SK-N-SH (cell line): Measurements from ENCODE around the gene NAXD. TPM values are rescaled to one million over a fixed set of nuclear protein-coding genes. Genes with fewer than 3 reads are reported as not detected.

ENCODE experiments used
- CTCF ChIA-PET: fragments of 300-600, 350-600 bp; formaldehyde crosslinking; extraction: SDS; loops from one replicate; lab custom pipeline; 2021; lab: Yijun Ruan, JAX
- POLR2A ChIA-PET: fragments of 350-600 bp; sonication (Branson Sonifier 250); formaldehyde crosslinking; extraction: SDS; loops from one replicate; lab custom pipeline; 2020; ENCODE audit warnings: antibody characterized with exemption, inconsistent platforms; lab: Yijun Ruan, JAX
- DNase-seq: peaks from one replicate; pipeline ENCODE4 v3.0.0; 2012
- H2AFZ ChIP-seq: fragments of 200-600 bp; sonication (generic); 2 replicates; pipeline ENCODE4 v1.8.1; 2016; ENCODE audit warnings: antibody characterized with exemption, mild to moderate bottlenecking, low read depth
- H3F3A ChIP-seq: fragments of 200-600 bp; sonication (generic); replicated peaks from 2 replicates; pipeline ENCODE3; 2016; ENCODE audit warnings: antibody characterized with exemption, mild to moderate bottlenecking; ENCODE audit not compliant: insufficient read depth
- H3K27ac ChIP-seq, 2 experiments: fragments of 200-500 bp in 1 of 2; fragments of 200-600 bp in 1 of 2; sonication (Bioruptor generic) in 1 of 2; sonication (generic), shearing (Covaris generic) in 1 of 2; 2 replicates each; pipeline versions ENCODE4 v1.5.1 to v1.6.1; 2014 to 2016; ENCODE audit warnings: low read depth in 2 of 2, inconsistent platforms in 1 of 2, low read length in 1 of 2, mild to moderate bottlenecking in 1 of 2, mixed read lengths in 1 of 2
- H3K27me3 ChIP-seq: fragments of 200-600 bp; sonication (generic), shearing (Covaris generic); 2 replicates; pipeline ENCODE4 v1.6.1; 2016; ENCODE audit warnings: mixed run types; ENCODE audit not compliant: insufficient read depth
- H3K36me3 ChIP-seq, 2 experiments: fragments of 200-500 bp in 1 of 2; fragments of 200-600 bp in 1 of 2; sonication (Bioruptor generic) in 1 of 2; sonication (generic) in 1 of 2; replicated peaks in 1 of 2; 2 replicates each; pipeline versions ENCODE3 to v1.5.1; 2014 to 2016; ENCODE audit warnings: low read length in 1 of 2, mild to moderate bottlenecking in 1 of 2; ENCODE audit not compliant: insufficient read depth in 2 of 2, control insufficient read depth in 1 of 2
- H3K4me1 ChIP-seq, 2 experiments: fragments of 200-500 bp in 1 of 2; fragments of 200-600 bp in 1 of 2; sonication (Bioruptor generic) in 1 of 2; sonication (generic), shearing (Covaris generic) in 1 of 2; 2 replicates each; pipeline versions ENCODE4 v1.5.1 to v1.6.1; 2014 to 2016; ENCODE audit warnings: low read depth in 1 of 2, low read length in 1 of 2, mixed run types in 1 of 2; ENCODE audit not compliant: insufficient read depth in 2 of 2, control insufficient read depth in 1 of 2
- H3K4me2 ChIP-seq: fragments of 200-600 bp; sonication (generic), shearing (Covaris generic); 2 replicates; pipeline ENCODE4 v1.6.1; 2017; ENCODE audit warnings: mixed run types
- H3K4me3 ChIP-seq, 2 experiments: fragments of 200-500 bp in 1 of 2; fragments of 200-600 bp in 1 of 2; sonication (Bioruptor generic) in 1 of 2; sonication (generic), shearing (Covaris generic) in 1 of 2; 2 replicates each; pipeline versions ENCODE4 v1.5.1 to v1.8.1; 2014 to 2016; ENCODE audit warnings: low read depth in 2 of 2, inconsistent platforms in 1 of 2, low read length in 1 of 2, mild to moderate bottlenecking in 1 of 2, mixed read lengths in 1 of 2, moderate library complexity in 1 of 2
- H3K79me2 ChIP-seq: fragments of 200-600 bp; sonication (generic); 2 replicates; pipeline ENCODE4 v1.8.1; 2017; ENCODE audit warnings: mild to moderate bottlenecking; ENCODE audit not compliant: insufficient read depth
- H3K9ac ChIP-seq: fragments of 200-600 bp; sonication (generic); 2 replicates; pipeline ENCODE4 v1.6.1; 2017; ENCODE audit warnings: mixed run types
- H3K9me2 ChIP-seq: fragments of 200-600 bp; sonication (generic); 2 replicates; pipeline ENCODE4 v1.6.1; 2017; ENCODE audit warnings: mixed run types
- H3K9me3 ChIP-seq: fragments of 200-600 bp; sonication (generic); 2 replicates; pipeline ENCODE4 v1.6.1; 2017; ENCODE audit warnings: mixed run types, mild to moderate bottlenecking, moderate library complexity
- H4K20me1 ChIP-seq: fragments of 200-600 bp; sonication (generic); 2 replicates; pipeline ENCODE4 v1.6.1; 2017; ENCODE audit warnings: mild to moderate bottlenecking, mixed run types; ENCODE audit not compliant: insufficient read depth
- ELF1 ChIP-seq: IDR thresholded peaks from 2 replicates; pipeline ENCODE4 v1.4.0; 2012
- FOSL2 ChIP-seq: IDR thresholded peaks from 2 replicates; pipeline ENCODE4 v1.4.0; 2012; ENCODE audit warnings: low read depth, mild to moderate bottlenecking, moderate library complexity, borderline replicate concordance
- FOXJ3 ChIP-seq: sonication (generic); formaldehyde crosslinking; IDR thresholded peaks from 2 replicates; pipeline ENCODE4 v1.5.1; 2020; ENCODE audit warnings: mild to moderate bottlenecking, missing genetic modification reagents
- GABPA ChIP-seq: IDR thresholded peaks from 2 replicates; pipeline ENCODE4 v1.4.0; 2012; ENCODE audit warnings: low read depth, mild to moderate bottlenecking
- GATA2 ChIP-seq: sonication (generic); formaldehyde crosslinking; IDR thresholded peaks from 2 replicates; pipeline ENCODE4 v1.5.0; 2020; ENCODE audit warnings: mild to moderate bottlenecking, missing genetic modification reagents
- IRF3 ChIP-seq: fragments of 150-350 bp; IDR thresholded peaks from 2 replicates; pipeline ENCODE4 v1.6.1; 2016; ENCODE audit warnings: mild to moderate bottlenecking, low read depth, low read length
- JUND ChIP-seq: IDR thresholded peaks from 2 replicates; pipeline ENCODE4 v1.4.0; 2012
- NFIC ChIP-seq: IDR thresholded peaks from 2 replicates; pipeline ENCODE4 v1.4.0; 2012; ENCODE audit warnings: borderline replicate concordance
- REST ChIP-seq: IDR thresholded peaks from 2 replicates; pipeline ENCODE4 v1.6.1; 2012; ENCODE audit warnings: mild to moderate bottlenecking, low read depth, low read length, moderate library complexity
- RFX5 ChIP-seq: IDR thresholded peaks from 2 replicates; pipeline ENCODE4 v1.6.1; 2012; ENCODE audit warnings: mild to moderate bottlenecking, improper control_type of control experiment, low read length
- RXRA ChIP-seq: IDR thresholded peaks from 2 replicates; pipeline ENCODE4 v1.4.0; 2012; ENCODE audit warnings: low read depth, mild to moderate bottlenecking, borderline replicate concordance
- TAF1 ChIP-seq: IDR thresholded peaks from 2 replicates; pipeline ENCODE4 v1.6.1; 2012; ENCODE audit warnings: low read depth, mild to moderate bottlenecking, low read length, moderate library complexity, borderline replicate concordance
- ZBTB33 ChIP-seq: IDR thresholded peaks from 2 replicates; pipeline ENCODE4 v1.4.0; 2012; ENCODE audit warnings: low read depth, borderline replicate concordance
- WGBS: methylation state at CpG from one replicate; pipeline ENCODE4 v1.1.6; 2017; ENCODE audit warnings: low lambda C conversion rate; 5-methylcytosine and 5-hydroxymethylcytosine counted together
- polyA plus RNA-seq, 3 experiments: library from polyadenylated mRNA; depleted of rRNA; stranded (reverse); fragments of >200 nt; gene quantifications; 2 replicates each; pipeline ENCODE4 v1.2.3, GENCODE V29; 2012

NAXD gene
- polyA plus RNA-seq, 1 of the 3 experiments (the other 2 are of a cell fraction), result 32.4 TPM

GRCh38 chr13:110618780-110619179, 3.4 kb downstream of the NAXD start (continued):
- no peak for TF ChIP-seq IRF3

- no peak overlapping the region for H3K4me3 ChIP-seq
- H2AFZ ChIP-seq, result no peak overlapping the region
- no peaks in the 10 kb centered on the region for H3F3A ChIP-seq
- CTCF ChIA-PET, result interaction anchor here (1.1 kb wide), 1 partner anchor 20 kb away, joined by 3 read pairs; no protein-coding TSS in a partner anchor
- no peak for TF ChIP-seq IRF3
- TF ChIP-seq RXRA, result no peak
- no peak for TF ChIP-seq TAF1
- TF ChIP-seq ELF1, result no peak
- peaks cover 100% of the 10 kb centered on the region for H3K79me2 ChIP-seq
- H3K9me3 ChIP-seq, result no peaks in the 10 kb centered on the region
- no peak overlapping the region for H3K9ac ChIP-seq
- POLR2A ChIA-PET, result no interaction called here
- peaks cover 0 to 16% of the 10 kb centered on the region in 2 experiments; a peak in 2 of 4 replicates for H3K4me1 ChIP-seq
- H3K4me2 ChIP-seq, result no peak overlapping the region
- H4K20me1 ChIP-seq, result peaks cover 77% of the 10 kb centered on the region
- H3K36me3 ChIP-seq, result peaks cover 6 to 18% of the 10 kb centered on the region in 2 experiments
- 91% methylated on average over 2 of the region's 2 CpGs for WGBS
- H3K27me3 ChIP-seq, result no peaks in the 10 kb centered on the region
- no peaks in the 10 kb centered on the region for H3K9me2 ChIP-seq
- no peak overlapping the region for H3K27ac ChIP-seq
- DNase-seq, result no peak
Observed at GRCh38 chr13:110620596-110620995, 5.3 kb downstream of the NAXD start.

- no peaks in the 10 kb centered on the region for H3K9me2 ChIP-seq
- no peaks in the 10 kb centered on the region for H3K9me3 ChIP-seq
- no peak for DNase-seq
- no peak overlapping the region for H3K27ac ChIP-seq
- CTCF ChIA-PET, result interaction anchor here (0.6 to 1.2 kb wide), 3 partner anchors 9 to 63 kb away, joined by 3 to 4 read pairs (median 3); partner anchors contain the start of gene NAXD
- H3K36me3 ChIP-seq, result peaks cover 6 to 32% of the 10 kb centered on the region in 2 experiments
- POLR2A ChIA-PET, result no interaction called here
- no peaks in the 10 kb centered on the region for H3K27me3 ChIP-seq
- WGBS, result 95% methylated on average over 31 of the region's 41 CpGs
- TF ChIP-seq RFX5, result no peak
- no peak for TF ChIP-seq REST
- TF ChIP-seq FOSL2, result no peak
- no peak for TF ChIP-seq GATA2 (CRISPR knock-in tag)
- no peak for TF ChIP-seq NFIC
- TF ChIP-seq RXRA, result no peak
- no peak for TF ChIP-seq GABPA
- no peak for TF ChIP-seq ZBTB33
- no peak for TF ChIP-seq FOXJ3 (CRISPR knock-in tag)
- no peak for TF ChIP-seq JUND
- TF ChIP-seq, all 33 proteins: peak for 0
- H3K4me3 ChIP-seq, result no peak overlapping the region
- H2AFZ ChIP-seq, result no peak overlapping the region
- H3F3A ChIP-seq, result peaks cover 3% of the 10 kb centered on the region
- no peak overlapping the region for H3K4me2 ChIP-seq
- no peak overlapping the region for H3K9ac ChIP-seq
- H3K79me2 ChIP-seq, result peaks cover 90% of the 10 kb centered on the region
- peaks cover 17 to 26% of the 10 kb centered on the region in 2 experiments for H3K4me1 ChIP-seq
- H4K20me1 ChIP-seq, result peaks cover 54% of the 10 kb centered on the region
Observed at GRCh38 chr13:110624766-110625756, 9.7 kb downstream of the NAXD start.
